Thoracic aorta (tissue), 2 donors: ENCODE data around the gene LRP5. TPM values are rescaled to one million over a fixed set of nuclear protein-coding genes. Genes with fewer than 3 reads are reported as not detected.

Experiments
- ATAC-seq: fragments of 150-250 bp; one replicate; pipeline ENCODE4 v1.8.0; 2017; ENCODE audit warnings: low read depth; ENCODE audit not compliant: insufficient number of reproducible peaks, low FRiP score
- DNase-seq: peaks from one replicate; pipeline ENCODE4 v3.0.0-alpha.2; 2020; ENCODE audit warnings: low spot score
- H3K27ac ChIP-seq, 2 donors: fragments of 200-600 bp; sonication (generic); 1 replicate in 1 of 2; 2 replicates in 1 of 2; pipeline ENCODE4 v1.5.1; 2016; ENCODE audit warnings: mild to moderate bottlenecking in 2 of 2, moderate library complexity in 2 of 2
- H3K27me3 ChIP-seq: fragments of 200-600 bp; sonication (generic); replicated peaks from 2 replicates; pipeline ENCODE4 v1.6.0; 2016; ENCODE audit warnings: mild to moderate bottlenecking; ENCODE audit not compliant: insufficient read depth
- H3K36me3 ChIP-seq: fragments of 200-600 bp; sonication (generic); one replicate; pipeline ENCODE4 v1.5.1; 2016
- H3K4me1 ChIP-seq, 2 donors: fragments of 200-600 bp; sonication (generic); 1 replicate in 1 of 2; 2 replicates in 1 of 2; pipeline versions ENCODE4 v1.5.1 to v1.6.0; 2016; ENCODE audit warnings: low read depth in 2 of 2, mild to moderate bottlenecking in 1 of 2; ENCODE audit not compliant: control insufficient read depth in 1 of 2
- H3K4me3 ChIP-seq: fragments of 200-600 bp; sonication (generic); 2 replicates; pipeline ENCODE4 v1.5.1; 2016; ENCODE audit warnings: mild to moderate bottlenecking
- H3K9me3 ChIP-seq: fragments of 200-600 bp; sonication (generic); 2 replicates; pipeline ENCODE4 v1.5.1; 2016
- CTCF ChIP-seq: fragments of 200-600 bp; sonication (generic); IDR thresholded peaks from one replicate; pipeline ENCODE4 v1.5.1; 2019; ENCODE audit warnings: antibody characterized with exemption
- total RNA-seq, 2 donors: library from RNA; depleted of rRNA; stranded (reverse); fragments of >200 nt; gene quantifications; one replicate each; pipeline versions ENCODE4 v1.1.0 to v1.2.3, GENCODE V29; 2016

LRP5 gene
- total RNA-seq, 2 donors from 2014 or later = 67.2 to 99.1 TPM

DNA sequence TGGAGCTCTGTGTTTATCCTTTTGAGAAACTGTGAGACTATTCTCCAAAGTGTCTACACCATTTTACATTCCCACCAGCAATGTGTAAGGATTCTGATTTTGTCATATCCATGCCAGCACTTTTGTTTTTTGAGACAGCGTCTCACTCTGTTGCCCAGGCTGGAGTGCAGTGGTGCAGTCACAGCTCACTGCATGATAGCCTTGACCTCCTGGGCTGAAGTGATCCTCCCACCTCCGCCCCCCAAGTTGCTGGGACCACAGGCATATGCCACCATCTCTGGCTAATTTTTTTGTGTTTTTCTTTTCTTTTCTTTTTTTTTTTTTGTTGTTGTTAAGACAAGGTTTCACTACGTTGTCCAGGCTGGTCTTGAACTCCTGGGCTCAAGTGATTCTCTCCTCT is 183.5 kb downstream of the LRP5 start:
- Histone ChIP-seq H3K36me3 (no peaks in the 10 kb centered on the region), H3K9me3 (no peaks in the 10 kb centered on the region), H3K27ac (no peak overlapping the region), H3K4me1 (peaks cover 24 to 55% of the 10 kb centered on the region in 2 donors), H3K27me3 (no peaks in the 10 kb centered on the region), H3K4me3 (no peak overlapping the region)
- no peak for ATAC-seq
- no peak for DNase-seq
- TF ChIP-seq CTCF = no peak

- no peaks in the 10 kb centered on the region for H3K36me3 ChIP-seq
- ATAC-seq = no peak
- peaks cover 28 to 48% of the 10 kb centered on the region in 2 donors for H3K4me1 ChIP-seq
- H3K4me3 ChIP-seq = no peak overlapping the region
- H3K27me3 ChIP-seq = no peaks in the 10 kb centered on the region
- no peak overlapping the region for H3K27ac ChIP-seq
- H3K9me3 ChIP-seq = no peaks in the 10 kb centered on the region
- DNase-seq = no peak
- no peak for TF ChIP-seq CTCF
Measured at GRCh38 chr11:68497761-68498160, 185.4 kb downstream of the LRP5 start.

DNA sequence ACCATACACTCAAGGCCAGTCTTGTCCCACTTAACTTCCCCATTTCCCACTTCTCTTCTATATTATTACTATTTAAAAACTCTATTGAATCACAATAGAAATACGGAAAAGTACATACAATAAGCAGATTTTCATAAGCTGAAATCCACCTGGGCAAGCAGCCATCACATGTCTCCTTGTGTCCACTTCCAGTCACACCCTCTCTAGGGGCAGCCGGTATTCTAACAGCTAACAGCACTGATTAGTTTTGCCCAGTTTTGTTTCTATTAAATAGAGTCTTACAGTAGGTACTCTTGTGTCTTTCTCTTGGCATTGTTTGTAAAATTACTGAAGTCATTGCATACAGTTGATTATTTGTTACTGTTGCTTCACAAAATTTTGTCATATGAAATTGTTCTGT is 185.9 kb downstream of the LRP5 start:
- Histone ChIP-seq H3K4me1 (peaks cover 28 to 50% of the 10 kb centered on the region in 2 donors), H3K27ac (no peak overlapping the region), H3K9me3 (no peaks in the 10 kb centered on the region), H3K4me3 (no peak overlapping the region), H3K27me3 (no peaks in the 10 kb centered on the region), H3K36me3 (no peaks in the 10 kb centered on the region)
- no peak for TF ChIP-seq CTCF
- no peak for DNase-seq
- ATAC-seq = no peak

Other genes with a start within 250 kb of the LRP5 start
- gene CHKA, start 191.2 kb upstream of the LRP5 start, total RNA-seq = 10 to 100 TPM; 12.5 to 22.2 TPM
- 10 to 100 TPM; 20.7 to 29.8 TPM for gene KMT5B, start 99.3 kb upstream of the LRP5 start, total RNA-seq
- gene C11orf24, start 40.6 kb upstream of the LRP5 start, total RNA-seq = 10 to 100 TPM; 37.9 to 63.0 TPM
- gene PPP6R3, start 148.2 kb downstream of the LRP5 start, total RNA-seq = 100 to 1,000 TPM in 1 of 2 donors, 10 to 100 TPM in 1; 75.4 to 166 TPM